LoVo (cell line): ENCODE measurements around the gene NHLH2.

Experiments
- DNase-seq: peaks from one replicate; pipeline ENCODE4 v3.0.0-alpha.2; 2016; ENCODE audit warnings: low spot score

Gene NHLH2

DNA sequence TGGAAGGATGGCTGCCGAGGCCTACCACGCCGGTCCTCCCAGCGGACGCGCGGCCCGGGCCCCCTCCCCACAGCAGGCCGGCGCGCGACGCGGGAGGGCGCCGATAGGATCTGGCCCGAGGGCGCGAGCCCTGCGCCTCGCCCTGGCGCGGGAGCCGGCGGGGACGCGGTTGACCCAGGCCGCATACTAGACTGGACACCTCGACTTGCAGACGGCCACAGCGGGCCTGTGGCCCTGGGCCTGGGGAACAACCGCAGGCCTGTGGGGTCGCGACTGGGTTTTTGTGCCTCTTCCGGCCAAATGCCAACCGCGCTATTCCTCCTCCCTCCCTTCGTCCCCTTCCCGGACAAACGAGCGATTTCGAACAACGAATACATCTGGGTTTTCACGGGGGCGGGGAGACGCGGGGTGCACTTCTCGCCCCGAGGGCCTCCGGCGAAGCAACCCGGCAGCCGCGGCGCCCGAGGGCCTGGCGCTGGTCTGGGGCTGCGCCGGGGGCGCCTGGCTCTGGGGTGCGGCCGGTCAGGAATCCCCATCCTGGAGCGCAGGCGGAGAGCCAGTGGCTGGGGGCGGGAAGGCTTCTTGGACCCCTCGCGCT, 2.4 kb downstream of the NHLH2 start:
- no peak for DNase-seq

GRCh38 chr1:115837740-115838421, 3.0 kb downstream of the NHLH2 start:
- no peak for DNase-seq

GRCh38 chr1:115837341-115837739, 3.6 kb downstream of the NHLH2 start:
- DNase-seq, result no peak

GRCh38 chr1:115833856-115834255, 7.1 kb downstream of the NHLH2 start:
- no peak for DNase-seq

DNA sequence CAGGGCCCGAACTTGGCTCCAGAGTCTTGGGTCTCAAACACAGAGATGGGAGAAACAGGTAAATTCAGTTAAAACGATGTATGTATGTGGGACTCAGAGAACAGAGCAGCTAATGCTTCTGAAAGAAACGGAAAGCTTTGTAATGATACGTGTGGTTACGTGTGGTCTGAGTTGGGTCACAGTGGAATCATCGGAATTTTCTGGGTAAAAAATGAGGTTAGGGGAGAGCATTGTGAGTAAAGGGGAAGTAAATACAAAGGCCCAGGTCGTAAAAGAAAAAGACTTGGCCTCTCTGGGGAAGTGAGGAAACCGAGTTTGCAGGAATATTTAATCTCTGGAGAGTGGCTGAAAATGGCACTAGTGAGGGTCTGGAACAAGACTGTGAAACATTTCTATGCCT, 8.3 kb downstream of the NHLH2 start:
- no peak for DNase-seq

DNA sequence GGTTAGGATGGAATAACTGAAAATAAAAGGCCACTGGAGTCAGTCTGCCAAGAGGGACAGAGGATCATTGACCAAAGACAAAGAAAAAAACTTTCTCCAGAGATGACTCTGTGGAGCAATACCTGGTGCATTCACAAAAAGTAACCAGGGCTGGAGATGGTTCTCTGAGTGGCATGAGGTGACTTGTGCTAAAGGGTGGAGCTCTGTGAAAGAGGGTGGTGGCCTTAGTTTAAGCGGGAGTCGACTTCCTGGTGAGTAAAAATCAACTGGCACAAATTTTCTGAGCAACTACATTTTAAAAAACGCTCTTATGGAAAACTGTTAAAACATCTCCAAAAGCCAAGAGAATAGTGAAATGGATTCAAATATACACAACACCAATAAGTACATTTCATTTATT, 10.0 kb downstream of the NHLH2 start:
- DNase-seq, result no peak

- no peak for DNase-seq
Measured at GRCh38 chr1:115829947-115830346, 11.0 kb downstream of the NHLH2 start.

GRCh38 chr1:115829023-115829674, 11.8 kb downstream of the NHLH2 start:
- no peak for DNase-seq

GRCh38 chr1:115828101-115829022, 12.6 kb downstream of the NHLH2 start:
- DNase-seq, result no peak

DNA sequence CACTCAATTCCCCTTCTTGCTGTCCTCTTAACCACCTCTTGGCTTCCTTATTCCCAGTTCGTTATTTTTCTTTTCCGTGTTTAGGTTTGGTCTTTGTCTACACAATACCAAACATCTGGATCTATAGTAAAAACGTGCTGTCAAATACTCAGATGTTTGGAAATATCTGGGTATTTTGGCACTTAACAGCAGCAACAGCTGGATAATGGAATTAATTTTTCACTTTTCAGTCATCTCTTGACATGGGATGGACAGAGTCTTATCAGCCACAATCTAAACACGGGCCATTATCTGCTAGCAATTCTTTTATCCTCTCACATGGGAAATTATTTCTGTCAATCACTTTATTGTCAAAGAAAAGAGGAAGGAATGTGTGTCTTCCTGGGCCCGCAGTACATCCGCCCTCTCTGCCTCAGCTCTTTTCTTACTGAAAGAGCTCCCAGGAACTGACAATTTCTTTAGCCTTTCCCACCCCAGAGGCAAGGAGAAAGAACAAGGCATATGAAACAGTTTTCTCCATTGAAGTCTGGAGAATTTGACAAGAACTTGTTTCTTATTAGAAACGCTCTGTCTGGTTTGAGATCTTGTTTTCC, 13.4 kb downstream of the NHLH2 start:
- DNase-seq, result no peak

DNA sequence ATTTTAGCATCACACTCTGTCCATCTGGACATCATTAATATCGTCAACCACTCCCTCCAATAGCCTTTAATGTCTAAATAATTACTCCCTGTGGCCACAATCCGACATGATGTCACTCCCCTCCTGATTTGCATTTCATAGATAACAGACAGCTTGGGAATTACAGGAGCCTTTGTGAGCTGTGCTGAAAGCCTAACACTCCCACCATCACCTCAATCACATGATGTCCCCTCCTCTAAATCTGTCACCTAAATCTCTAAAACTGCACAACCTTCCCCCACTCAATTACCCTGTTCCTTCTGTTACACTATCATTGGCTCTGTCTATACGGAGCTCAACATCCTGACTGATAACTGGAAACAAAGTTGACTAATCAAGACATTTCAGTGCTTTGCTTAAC, 14.3 kb downstream of the NHLH2 start:
- no peak for DNase-seq

DNA sequence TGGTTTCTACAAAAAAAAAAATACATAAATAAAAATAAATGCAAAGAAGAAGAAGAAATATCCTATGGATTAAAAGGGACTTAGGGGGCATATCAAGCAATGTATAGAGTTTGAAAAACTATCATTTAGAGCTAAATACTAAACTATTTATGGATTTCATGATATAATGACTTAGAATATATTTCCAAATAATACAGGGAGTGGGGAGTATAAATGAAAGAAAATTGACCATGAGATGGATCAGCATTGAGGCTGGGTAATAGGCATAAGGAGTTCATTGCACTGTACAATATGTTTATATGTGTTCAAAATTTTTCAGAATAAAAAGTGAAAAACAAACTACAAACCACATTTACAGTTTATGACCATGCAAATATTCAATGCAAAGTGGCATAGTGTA, 18.8 kb downstream of the NHLH2 start:
- no peak for DNase-seq

- no peak for DNase-seq
Measured at GRCh38 chr1:115815694-115816093, 25.2 kb downstream of the NHLH2 start.

DNA sequence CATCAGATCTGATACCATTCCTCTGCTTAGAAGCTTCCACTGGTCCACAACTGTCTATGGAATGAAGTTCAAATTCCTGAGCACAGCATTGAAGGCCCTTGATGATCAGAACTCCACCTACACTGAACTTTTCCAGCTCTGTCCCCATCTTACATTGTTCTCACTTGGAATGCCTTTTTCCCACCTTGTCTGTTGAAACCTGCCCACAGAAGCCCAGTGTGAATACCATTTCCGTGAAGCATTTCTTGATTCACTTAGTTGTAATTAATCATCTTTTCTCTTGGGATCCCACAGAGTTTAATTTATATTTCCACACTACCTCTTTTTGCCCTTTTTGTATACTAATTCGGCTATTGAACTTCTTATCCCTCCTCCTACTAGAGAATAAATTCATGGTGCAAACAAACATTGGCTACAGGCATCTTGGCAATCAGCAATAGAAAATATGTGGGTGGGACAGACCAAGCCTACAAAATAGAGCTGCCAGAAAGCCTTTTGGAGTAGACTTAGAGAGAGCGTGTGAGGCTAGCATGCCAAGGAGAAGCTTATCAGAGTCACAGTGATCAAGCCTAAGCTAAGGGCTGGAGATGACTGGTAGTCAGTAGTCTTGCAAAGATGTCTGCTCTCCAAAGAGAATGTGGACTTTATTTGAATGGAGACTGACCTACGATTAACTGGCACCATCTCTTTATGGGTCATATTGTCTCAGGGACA, 26.1 kb downstream of the NHLH2 start:
- no peak for DNase-seq

GRCh38 chr1:115813727-115814126, 27.2 kb downstream of the NHLH2 start:
- DNase-seq, result no peak

DNA sequence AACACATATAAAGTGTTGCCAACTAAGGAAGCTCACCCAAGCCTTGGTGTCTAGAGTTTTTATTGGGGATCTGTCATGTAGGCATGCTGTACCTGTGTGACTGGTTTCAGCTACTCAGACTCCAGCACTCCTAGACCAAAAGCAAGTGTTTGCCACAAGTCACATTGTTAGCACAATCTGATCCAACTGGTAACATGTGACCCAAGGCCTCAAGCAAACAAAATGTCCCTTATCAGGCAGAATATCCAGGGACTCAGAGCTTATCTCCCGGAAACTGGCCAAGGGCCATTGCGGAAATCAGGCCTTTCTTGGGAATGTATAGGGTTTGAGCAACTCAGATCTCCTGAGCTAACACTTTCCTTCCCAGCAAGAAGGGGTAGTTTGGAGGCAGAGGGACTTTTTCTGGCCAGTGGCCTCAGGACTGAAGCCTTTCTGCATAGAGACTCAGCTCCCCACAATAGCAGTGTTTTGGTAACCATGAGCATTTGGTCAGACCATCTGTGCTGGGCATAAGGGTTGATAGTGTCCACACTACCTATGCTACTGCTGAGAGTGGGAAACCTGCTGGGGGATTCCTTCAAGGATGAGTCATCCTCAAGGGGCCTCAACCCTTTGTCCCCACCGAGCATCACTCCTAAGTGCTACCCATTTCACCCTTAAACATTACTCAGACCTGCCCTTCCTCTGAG, 29.6 kb downstream of the NHLH2 start:
- no peak for DNase-seq

GRCh38 chr1:115810609-115811008, 30.3 kb downstream of the NHLH2 start:
- no peak for DNase-seq

DNA sequence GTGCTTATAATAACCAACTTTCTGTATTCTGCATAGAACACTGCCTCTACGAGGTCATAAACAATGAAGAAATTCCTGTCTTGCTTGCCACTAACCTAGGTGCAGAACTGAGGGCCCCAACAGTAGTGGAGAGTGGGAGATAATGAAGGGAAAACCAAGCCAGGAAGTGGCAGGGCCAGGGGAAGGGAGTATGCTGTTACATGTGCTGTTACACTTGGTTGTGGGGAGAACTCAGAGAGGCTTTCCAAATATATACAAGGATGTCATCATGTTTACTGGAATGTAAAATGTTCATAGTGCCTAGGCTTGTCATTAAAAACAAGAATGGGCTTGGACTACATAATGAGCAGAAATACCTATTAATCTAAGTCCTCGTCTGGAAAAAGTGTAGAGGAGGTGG, 31.1 kb downstream of the NHLH2 start:
- DNase-seq, result no peak

DNA sequence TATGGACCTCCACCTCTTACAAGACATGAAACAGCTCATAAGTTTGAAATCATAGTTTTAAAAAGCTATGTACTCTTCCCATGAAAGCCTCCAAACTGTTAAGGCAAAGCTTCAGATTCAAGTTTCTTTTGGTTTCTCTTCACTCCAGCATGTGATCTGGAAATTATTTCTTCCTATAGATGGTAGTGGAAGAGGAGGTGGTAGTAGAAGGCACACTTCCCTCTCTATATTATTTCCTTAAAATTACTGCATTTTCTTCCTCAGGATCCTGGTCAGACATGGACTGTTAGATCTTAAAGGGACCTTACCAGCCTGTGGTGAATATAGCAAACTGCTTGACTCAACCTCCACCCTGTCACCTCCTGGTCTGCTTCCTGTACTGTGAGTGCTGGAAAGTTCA, 31.9 kb downstream of the NHLH2 start:
- DNase-seq, result no peak

DNA sequence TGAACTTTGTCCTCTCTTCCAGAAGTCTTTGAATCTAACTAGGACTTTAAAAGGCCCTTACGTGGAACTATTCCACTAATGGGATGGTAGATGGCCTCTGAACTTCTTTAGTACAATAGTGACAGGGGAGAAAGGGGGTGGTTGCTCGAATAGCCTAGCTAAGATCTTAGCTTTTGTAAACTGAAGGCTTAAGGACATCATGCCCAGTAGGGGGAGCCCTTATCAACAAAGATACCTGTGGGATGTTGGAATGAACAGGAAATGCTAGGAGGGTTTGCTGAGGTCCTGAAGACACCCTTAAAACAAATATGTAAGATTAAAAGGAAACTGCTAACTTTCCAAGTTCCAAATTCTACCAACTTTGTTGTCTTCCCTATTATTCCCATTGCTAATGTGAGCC, 33.2 kb downstream of the NHLH2 start:
- DNase-seq, result peak; percentile 70

GRCh38 chr1:115805597-115805996, 35.3 kb downstream of the NHLH2 start:
- DNase-seq, result no peak
